ACHN (cell line): ENCODE measurements around the gene OTUB2.

Source experiments
- DNase-seq: peaks from one replicate; pipeline ENCODE4 v3.0.0-alpha.2; 2015
- in situ Hi-C: cut with HindIII; loops from 2 replicates; pipeline ENCODE4 v1.10.0; 2017; ENCODE audit warnings: low sequenced_read_pairs, low pct_ligation_motif_present, low pct_unique_long_range_greater_than_20kb

Gene OTUB2

DNA sequence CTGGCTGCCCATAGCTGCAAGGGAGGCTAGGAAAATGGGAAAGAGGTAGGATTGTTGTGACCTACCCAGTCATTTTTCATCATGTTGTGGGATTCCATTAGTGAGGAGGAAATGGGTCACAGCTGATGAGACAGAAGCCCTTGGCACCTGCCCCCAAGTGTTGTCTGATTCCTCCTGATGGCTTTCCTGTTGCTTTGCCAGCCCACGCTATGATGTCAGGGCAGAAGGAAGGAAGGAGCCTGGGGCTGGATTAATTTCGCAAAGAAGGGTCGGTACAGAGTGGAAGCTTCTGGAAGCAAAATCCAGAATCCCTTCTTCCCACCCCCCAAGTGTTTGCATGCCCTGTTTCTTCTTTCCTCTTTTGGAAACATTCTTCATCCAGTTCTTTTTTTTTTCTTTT, 8.7 kb downstream of the OTUB2 start:
- DNase-seq, result no peak
- in situ Hi-C loops, result no loop called here

DNA sequence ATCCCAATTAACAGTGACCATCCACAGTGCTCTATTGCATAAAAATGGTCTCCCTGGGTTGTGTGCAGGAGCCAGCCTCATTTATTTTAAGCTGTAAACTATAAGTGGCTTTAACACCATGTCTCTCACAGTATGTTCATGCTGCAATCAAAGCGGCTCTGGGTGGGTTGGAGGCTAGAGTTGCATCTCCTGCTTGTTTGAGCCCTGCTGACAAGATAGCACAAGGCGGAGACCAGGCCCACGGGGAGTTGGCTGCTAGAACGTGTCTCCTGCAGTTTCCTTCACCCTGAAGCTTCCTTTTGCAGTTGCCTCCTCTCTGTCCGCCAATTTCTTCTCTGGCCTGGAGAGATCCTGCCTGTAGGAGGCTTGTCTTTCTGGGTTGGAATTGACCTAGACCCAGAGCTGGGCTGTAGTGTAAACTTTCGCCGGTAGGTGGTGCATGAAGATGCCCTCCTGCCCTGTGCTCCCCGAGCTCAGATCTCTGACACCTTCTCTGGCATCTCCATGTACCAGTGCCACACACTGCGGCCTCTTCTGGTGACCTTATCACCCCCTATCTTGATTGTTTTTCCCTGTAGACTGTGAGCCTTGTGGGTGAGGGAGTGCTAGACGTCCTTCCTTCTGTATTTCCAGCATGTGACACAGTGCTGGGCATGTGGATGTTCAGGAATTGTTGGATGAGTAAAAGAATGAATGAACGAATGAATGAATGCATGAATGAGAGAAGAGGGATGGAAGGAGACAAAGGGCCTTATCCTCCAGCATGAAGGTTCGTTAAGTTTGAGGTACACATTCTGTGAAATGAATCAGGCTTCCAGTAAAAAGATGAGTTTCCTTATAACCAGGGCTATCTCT, 10.4 kb downstream of the OTUB2 start:
- DNase-seq, result peak; percentile 72
- in situ Hi-C loops, result no loop called here

DNA sequence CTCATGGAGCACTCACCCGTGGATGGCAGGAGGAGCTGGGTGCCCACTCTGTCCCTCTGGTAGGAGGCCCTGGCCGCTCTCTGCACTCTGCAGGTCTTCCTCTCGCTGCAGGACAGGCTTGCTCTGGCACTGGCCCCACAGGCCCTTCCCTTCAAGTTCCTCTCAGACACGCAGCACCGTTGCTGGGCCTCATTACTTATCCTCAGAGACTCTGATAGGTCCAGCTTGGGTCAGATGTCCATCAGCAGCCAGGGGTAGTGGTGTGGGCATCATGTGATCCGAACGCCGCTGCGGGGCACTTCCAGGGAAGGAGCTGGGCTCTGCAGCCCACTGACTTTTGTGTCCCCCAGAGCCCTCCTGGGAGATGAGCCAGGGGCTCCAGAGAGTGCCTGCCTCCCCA, 11.8 kb downstream of the OTUB2 start:
- in situ Hi-C loops, result no loop called here
- no peak for DNase-seq

DNA sequence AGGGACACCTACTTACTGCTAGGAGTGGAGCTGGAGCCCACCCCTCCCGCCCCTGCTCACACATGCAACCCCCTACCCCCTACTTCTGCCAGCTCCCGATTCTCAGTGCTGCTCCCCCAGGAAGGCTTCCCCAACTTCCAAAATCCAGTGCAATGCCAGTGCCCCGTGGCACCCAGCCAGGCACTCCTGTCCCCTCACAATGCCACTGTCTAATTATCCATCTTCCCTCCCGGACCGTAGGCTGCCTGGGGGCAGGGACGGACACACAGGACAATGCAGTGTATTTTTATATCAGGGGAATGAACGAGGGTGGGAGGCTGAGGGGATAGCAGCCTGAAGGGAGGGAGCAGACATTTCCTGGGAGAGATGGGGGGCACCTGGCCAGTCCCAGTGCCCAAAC, 12.4 kb downstream of the OTUB2 start:
- in situ Hi-C loops, result no loop called here
- DNase-seq, result no peak

DNA sequence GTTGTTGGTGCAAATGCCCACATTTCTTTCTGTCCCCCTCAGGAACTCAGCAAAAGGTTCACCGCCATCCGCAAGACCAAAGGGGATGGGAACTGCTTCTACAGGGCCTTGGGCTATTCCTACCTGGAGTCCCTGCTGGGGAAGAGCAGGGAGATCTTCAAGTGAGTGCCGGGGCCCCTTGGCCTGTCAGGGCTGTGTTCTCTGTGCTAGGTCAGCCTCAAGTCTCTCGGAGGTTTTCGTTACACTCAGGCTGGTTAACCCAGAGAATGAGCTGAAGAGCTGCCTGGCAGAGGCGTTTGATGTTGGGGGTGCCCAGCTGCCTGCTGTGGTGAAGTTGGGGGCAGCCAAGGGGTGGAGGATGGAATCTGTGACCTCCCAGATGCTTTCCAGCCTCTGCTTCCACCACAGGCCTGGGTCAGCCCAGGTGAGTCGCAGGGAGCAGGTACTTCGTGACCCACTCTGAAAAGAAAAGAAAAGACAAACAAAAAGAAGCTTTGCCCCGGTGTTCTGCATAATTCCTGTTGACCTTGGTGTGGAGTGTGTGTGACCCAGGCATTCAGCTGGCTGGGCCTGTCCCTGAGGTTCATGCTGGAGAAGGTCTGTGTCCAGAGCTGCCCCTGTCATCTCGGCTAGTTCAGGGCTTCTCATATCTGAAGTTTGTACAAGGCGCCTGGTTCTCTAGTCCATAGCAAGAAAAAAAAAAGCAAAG, 12.9 kb downstream of the OTUB2 start:
- DNase-seq, result no peak
- in situ Hi-C loops, result no loop called here

DNA sequence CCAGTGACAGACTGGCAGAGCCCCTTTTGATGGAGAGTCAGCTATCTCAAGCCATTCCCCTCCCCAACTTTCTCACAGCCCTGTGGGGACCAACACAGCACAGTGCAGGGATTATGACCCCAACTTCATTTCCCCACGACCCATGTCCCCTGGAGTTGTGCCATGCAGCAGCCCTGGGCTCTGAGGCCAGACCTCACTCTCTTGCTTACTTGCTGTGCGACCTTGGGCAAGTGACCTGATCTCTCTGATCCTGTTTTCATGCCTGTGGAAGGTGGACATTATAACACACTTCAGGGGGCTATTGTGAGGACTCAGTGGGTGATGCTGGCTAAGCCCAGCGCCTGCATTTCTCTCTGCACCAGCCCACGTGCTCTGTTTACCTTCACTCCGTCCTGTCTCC, 14.1 kb downstream of the OTUB2 start:
- in situ Hi-C loops, result no loop called here

DNA sequence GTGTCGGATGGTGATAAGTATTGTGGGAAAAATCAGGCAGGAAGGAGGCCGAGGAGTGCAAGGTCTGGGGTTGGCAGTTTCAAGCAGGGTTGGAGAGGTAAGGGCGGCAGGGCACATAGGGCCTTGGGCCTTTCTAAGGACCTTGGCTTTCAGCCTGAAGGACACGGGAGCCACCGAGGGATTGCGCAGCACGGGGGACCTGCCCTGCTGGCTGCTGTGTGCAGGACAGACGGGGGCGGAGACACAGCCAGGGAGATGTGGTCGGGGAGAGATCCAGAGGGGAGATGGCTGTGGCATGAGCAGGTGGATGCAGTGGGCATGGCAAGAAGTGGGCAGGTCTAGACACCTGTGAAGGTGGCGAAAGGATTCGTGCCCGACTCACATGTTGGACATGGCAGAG, 14.7 kb downstream of the OTUB2 start:
- in situ Hi-C loops, result no loop called here

More for the DNA sequence above, 14.1 kb downstream of the OTUB2 start:
- DNase-seq, result no peak

DNA sequence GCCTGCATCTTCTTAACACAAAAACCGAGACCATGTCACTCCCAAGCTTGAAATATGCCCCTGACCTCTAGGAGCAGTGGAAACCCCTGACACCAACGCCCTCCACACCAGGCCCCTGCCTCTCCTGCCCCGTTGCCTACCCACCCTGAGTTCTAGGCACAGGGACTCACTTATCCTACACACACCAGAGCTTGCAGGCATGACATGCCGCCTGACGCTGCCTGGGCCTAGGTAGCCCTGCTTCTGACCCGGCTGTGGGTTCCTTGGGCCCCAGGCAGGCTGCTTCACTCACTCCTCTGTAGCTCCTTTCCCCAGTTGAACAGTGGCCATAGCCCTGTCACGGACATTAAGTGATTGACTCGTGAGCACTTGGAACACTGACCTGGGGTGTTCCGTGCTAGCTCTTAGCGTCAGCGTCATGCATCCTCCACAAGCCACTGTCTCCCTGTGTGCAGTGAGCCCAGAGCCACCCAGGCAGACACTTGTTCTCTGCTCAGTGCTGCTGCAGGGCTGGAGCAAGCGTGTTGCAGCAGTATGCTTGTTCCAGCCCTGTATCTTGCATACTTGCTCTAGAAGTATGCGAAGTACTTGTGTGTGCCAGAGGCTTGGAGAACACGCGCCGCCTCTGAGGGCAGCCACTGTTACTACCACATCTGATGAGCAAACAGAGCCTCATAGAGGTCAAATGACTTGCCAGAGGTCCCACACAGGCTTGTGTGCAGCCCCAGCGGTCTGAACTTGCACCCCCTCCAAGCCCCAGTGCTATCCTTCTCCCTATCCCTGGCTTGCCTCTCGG, 15.6 kb downstream of the OTUB2 start:
- DNase-seq, result no peak
- in situ Hi-C loops, result no loop called here

More for the DNA sequence above, 14.7 kb downstream of the OTUB2 start:
- DNase-seq, result no peak

DNA sequence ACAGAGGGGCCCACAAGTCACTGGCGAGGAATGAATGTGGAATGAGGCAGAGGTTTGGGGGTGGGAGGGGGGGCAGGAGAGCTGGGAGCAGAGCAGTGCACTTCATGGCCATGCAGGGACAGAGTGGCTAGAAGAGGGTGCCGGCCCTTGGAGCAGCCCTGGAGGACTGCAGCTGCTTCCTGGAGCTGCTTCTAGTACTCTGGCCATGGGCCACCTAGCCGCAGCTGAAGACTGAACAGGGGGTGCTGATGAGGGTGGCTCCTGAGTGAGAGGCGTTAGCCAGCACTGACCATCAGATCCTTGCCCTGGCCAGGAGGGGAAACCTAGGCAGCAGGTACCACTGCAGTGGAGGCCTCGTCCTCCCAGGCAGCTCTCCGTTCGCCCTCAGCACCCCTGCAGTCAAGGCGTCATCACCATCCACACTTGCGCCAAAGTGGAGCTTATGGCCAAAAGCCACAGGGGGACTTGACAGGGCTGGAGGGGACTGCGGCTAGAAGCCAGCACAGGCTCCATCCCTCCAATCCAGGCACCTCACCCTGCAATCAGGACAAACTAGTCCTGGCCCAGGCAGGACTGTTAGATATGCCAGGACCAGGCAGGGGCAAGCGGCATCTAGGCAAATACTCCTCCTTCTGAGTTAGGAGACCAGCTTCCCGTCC, 16.4 kb downstream of the OTUB2 start:
- in situ Hi-C loops, result no loop called here
- no peak for DNase-seq

DNA sequence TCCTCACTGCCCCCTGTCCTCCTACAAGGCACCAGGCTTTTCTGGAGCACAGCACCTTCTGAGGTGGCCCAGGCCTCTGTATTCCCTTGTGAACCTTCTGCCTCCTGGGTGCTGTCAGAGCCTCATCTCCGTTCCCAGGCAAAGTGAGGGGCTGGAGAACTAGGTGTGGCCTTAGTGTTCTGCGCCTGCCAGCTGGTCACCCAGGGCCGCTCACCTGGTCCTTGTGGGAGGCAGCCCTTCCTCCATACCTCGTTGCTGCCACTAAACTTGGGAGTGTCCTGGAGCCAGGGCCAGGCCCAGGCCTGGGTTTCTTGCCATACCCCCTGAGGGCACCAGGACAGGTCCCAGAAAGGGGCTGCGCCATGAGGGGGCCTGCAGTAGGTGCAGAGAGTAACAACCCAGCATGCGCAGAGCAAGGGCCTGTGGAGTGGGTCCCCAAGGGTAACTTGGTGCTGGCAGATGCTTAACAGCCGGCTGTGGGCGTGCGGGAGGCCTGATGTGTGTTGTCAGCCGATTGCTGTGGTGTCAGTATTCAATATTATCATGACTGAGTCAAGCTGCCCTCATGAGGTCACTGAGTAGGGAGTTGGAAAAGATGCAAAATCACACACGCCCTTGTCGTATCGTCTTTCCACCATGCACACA, 17.1 kb downstream of the OTUB2 start:
- in situ Hi-C loops, result no loop called here
- no peak for DNase-seq

DNA sequence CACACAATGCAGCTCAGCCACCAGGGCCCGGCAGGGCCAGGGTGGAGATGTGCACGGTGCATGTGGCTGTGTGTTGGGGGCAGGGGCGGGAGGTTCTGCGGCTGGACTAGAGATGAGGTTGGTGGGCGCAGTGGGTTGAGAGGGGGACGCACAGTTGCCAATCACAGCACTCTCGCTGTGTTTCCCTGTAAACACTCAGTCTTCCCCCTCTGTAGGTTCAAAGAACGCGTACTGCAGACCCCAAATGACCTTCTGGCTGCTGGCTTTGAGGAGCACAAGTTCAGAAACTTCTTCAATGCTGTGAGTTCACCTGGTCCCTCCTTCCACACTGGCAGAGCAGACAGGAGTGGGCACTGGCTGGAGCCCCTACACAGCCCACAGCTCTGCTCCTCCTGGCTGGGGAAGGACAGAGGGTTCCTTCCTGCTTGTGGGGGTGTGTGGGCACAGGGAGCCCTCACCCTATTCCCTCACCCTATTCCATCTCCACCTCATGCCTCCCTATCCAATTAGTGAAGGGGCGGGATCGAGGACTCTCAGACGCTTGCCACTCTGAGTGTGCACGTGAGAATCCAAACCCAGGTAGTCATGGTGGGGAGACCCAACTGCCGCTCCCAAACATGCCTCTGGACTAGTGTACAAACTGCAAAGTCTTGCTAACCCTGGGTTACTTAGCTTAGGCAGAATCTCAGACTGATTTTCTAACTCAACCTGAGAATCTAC, 17.8 kb downstream of the OTUB2 start:
- in situ Hi-C loops, result no loop called here
- DNase-seq, result no peak

DNA sequence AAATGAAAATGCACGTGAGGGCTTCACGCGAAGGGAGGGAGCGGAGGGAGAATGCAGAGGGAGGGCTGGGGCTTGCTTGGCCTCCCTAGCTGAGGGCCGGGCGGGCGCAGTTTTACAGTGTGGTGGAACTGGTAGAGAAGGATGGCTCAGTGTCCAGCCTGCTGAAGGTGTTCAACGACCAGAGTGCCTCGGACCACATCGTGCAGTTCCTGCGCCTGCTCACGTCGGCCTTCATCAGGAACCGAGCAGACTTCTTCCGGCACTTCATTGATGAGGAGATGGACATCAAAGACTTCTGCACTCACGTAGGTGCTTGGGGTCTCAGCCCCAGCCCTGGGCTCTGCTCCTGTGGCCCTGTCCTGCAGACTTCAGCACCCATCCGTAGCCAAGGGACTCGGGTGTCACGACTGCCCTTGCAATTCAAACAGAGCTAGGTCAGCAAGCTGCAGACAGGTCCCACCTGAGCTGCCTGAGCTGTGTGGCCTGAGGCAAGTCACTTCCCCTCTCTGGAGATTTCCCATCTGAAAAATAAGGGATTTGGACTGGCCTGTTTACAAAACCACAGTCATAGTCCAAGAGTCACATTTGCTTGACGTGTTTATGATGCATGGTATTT, 18.4 kb downstream of the OTUB2 start:
- DNase-seq, result no peak
- in situ Hi-C loops, result no loop called here

DNA sequence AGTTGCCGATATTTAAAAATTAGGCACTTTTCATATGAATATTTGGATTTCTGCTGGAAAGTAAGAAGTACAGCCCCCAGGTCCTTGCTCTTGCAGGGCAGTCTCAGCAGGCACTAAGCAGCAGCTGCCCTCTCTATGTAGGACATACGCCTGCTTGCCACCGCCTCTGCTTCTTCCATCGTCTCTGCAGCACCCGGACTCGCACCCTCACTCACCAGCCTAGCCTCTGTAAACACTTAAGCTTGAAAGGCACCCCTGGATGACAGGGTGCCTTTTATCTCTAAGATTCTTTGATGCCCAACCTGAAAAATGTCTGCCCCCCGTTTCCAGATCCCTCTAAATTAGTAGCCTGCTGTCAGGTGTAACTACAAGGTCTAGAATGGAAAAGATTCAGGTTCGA, 19.0 kb downstream of the OTUB2 start:
- no peak for DNase-seq
- in situ Hi-C loops, result no loop called here

DNA sequence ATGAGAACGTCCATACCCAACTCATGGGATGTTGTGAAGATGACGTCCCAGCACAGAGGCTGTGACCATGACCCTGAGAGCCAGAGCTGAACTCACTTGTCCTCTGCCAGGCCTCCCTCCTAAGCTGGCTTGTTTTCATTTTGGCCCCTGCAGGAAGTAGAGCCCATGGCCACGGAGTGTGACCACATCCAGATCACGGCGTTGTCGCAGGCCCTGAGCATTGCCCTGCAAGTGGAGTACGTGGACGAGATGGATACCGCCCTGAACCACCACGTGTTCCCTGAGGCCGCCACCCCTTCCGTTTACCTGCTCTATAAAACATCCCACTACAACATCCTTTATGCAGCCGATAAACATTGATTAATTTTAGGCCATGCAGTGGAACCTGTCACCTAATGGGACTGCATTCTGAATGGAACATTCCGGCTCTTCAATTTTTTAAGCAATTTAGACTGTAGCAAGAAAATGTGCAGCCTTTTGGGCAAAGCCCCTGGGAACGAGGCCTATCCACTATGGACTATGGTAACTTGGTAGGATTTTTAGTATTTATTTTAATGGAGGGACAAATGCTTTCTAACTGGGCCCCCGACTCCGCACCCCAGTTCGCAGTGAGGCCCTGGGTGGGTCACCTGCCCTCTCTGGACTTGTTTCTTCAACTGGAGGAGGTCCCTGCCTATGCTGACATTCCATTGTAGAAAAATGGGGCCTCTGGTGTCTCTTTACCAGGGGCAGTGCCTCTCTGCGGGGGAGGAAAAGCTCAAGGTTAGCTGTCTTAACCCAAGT, 19.6 kb downstream of the OTUB2 start:
- in situ Hi-C loops, result no loop called here
- no peak for DNase-seq

DNA sequence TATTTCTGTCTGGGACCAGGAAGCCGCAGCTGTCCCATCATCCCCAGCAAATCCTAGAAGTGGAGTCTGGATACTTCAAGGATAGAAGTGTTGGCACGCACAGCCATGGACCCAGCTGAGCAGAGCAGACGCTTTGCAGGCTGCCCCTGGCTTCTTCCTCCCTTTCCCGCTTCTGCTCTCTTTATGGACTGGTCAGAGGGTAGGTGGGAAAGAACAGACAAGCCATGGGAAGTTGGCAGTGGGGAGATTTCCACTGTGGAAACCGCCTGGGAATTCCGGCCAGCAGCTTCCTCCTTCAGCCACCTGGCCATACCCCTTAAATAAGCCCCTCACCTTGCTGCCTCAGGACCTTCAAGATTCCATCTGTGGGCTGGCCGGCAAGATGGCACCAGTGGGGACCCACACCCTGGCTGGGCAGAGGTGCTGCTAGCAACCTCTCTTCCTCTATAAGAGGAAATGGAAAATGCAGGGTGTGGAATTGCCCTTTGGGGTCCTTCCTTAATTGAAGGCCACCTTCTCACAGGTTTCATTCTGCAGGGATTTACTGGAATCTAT, 20.6 kb downstream of the OTUB2 start:
- DNase-seq, result no peak
- in situ Hi-C loops, result no loop called here

DNA sequence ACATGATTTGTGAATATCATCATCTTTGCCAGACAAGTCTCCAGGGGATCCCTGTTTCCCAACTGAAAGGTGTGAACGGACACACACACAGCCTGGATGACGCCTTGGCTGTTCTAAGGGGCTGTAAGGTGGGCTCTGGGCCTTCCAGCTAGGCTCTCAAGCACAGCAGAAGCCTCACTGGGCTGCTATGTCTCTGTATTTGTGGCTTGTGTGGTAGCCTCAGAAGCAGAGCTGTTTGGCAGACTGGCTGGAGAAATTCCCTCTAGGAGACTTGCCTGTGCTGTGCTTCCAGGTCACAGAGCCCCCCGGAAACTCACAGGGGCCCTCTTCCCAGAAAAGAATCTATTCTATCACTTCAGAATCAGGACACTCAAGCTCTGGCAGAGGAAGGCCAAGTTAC, 21.4 kb downstream of the OTUB2 start:
- in situ Hi-C loops, result no loop called here
- DNase-seq, result no peak
